8988T (cell line): Measurements from ENCODE around the gene UCKL1.
"Not testable (repeated sequence)": the region's sequence is repeated elsewhere in the genome, so short reads cannot be mapped to it uniquely, and the experiment has no call there.

Source experiments
- DNase-seq: peaks from one replicate; pipeline ENCODE4 v3.0.0; 2011

The UCKL1 gene

GRCh38 chr20:63955827-63956663, at the start of gene UCKL1:
Gene UCKL1 (minus strand): TSS chr20:63956416. CDS start chr20:63956372, 44 bp downstream.
- DNase-seq = peak; percentile 98

GRCh38 chr20:64005394-64005793, 49.2 kb upstream of the UCKL1 start:
- no peak for DNase-seq

- DNase-seq = no peak
Observed at GRCh38 chr20:64003960-64004725, 47.9 kb upstream of the UCKL1 start.

GRCh38 chr20:64001607-64002011, 45.4 kb upstream of the UCKL1 start:
- DNase-seq = no peak

GRCh38 chr20:64000906-64001305, 44.7 kb upstream of the UCKL1 start:
- DNase-seq = no peak

- no peak for DNase-seq
Observed at GRCh38 chr20:63982937-63983336, 26.7 kb upstream of the UCKL1 start.

- peak; percentile 99 for DNase-seq
Observed at GRCh38 chr20:63980806-63981728, 24.9 kb upstream of the UCKL1 start, which contains the start of gene PRPF6. Gene PRPF6 (plus strand): TSS chr20:63981132. CDS start chr20:63981246, 114 bp downstream.

GRCh38 chr20:63980317-63980805, 24.1 kb upstream of the UCKL1 start:
- peak; percentile 25 for DNase-seq

- peak; percentile 89 for DNase-seq
Observed at GRCh38 chr20:63979557-63980316, 23.5 kb upstream of the UCKL1 start, which contains the start of gene SAMD10. Gene SAMD10 (minus strand): TSS chr20:63979642. CDS start chr20:63979467, 175 bp downstream.

GRCh38 chr20:63979229-63979556, 23.0 kb upstream of the UCKL1 start:
- no peak for DNase-seq

- DNase-seq = peak; percentile 88
Observed at GRCh38 chr20:63978319-63979228, 22.4 kb upstream of the UCKL1 start.

GRCh38 chr20:63977739-63978276, 21.6 kb upstream of the UCKL1 start:
- peak; percentile 62 for DNase-seq

- DNase-seq = peak; percentile 27
Observed at GRCh38 chr20:63976980-63977738, 20.9 kb upstream of the UCKL1 start.

- DNase-seq = not testable (repeated sequence)
Observed at GRCh38 chr20:63976511-63976910, 20.3 kb upstream of the UCKL1 start.

- DNase-seq = peak; percentile 45
Observed at GRCh38 chr20:63974402-63975200, 18.4 kb upstream of the UCKL1 start.

- DNase-seq = peak; percentile 99
Observed at GRCh38 chr20:63973636-63974401, 17.6 kb upstream of the UCKL1 start.

GRCh38 chr20:63973160-63973479, 16.9 kb upstream of the UCKL1 start:
- DNase-seq = no peak
